Measurements from ENCODE around the gene SRGN.

GRCh38 chr10:69093933-69094332 lies 6.0 kb downstream of the SRGN start:
- TF ChIP-seq CTCF (IDR thresholded peaks at IDR 0.05) (no peak), POLR2A (IDR thresholded peaks at IDR 0.05) (no peak)
